ENCODE measurements around the gene GP1BB.
A peak's percentile ranks its signal among the peaks of the same experiment; 100 is the strongest.
"Not testable (repeated sequence)": the region's sequence is repeated elsewhere in the genome, so short reads cannot be mapped to it uniquely, and the experiment has no call there.

Gene GP1BB

DNA sequence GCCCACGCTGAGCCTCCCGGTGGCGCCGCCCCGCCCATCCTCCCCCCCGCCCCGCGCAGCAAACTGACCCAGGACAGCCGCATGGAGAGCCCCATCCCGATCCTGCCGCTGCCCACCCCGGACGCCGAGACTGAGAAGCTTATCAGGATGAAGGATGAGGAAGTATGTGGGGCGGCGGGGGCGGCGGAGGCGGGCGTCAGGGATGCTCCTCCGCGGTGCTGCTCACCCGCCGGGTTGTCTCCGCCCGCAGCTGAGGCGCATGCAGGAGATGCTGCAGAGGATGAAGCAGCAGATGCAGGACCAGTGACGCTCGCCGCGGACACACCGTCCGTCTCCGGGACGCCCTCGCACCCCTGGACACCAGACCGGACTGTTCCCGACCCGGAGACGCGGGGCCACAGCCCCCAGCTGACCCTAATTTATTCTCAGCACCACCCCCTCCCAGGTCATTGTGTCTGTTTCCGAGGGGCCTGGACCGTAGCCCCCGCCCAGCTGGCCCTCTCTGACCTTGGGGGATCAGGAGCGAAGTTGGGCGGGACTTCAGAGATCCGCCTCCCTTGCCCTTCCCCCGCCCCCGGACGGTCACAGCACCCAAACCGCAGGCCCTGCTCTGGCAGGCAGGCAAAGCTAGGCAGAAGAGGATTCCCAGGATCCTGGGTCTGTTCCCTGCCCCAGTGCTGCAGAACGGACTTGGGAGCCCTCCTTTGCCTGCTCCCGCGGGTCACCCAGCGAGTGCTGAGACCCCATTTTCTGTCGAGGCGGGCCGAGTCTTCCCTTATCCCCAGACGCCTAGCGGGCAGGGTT is 959 bp upstream of the GP1BB start:
- H3K27me3 ChIP-seq (ENCODE audit: insufficient read depth, poor library complexity, severe bottlenecking): peaks cover 20% of the 10 kb centered on the region
- H3K4me1 ChIP-seq (ENCODE audit: insufficient read depth, poor library complexity, severe bottlenecking): no peaks in the 10 kb centered on the region
- H3K4me3 ChIP-seq (ENCODE audit: severe bottlenecking): no peak overlapping the region
- TF ChIP-seq CTCF (IDR thresholded peaks at IDR 0.05; ENCODE audit: poor library complexity, severe bottlenecking): no peak
- H3K27ac ChIP-seq (ENCODE audit: poor library complexity, severe bottlenecking): no peak overlapping the region
- no peak for ATAC-seq (ENCODE audit: low read depth)
- no peaks in the 10 kb centered on the region for H3K9me3 ChIP-seq (ENCODE audit: severe bottlenecking)
- DNase-seq (ENCODE audit: low spot score): no peak
- H3K36me3 ChIP-seq (ENCODE audit: low read depth): no peaks in the 10 kb centered on the region

DNA sequence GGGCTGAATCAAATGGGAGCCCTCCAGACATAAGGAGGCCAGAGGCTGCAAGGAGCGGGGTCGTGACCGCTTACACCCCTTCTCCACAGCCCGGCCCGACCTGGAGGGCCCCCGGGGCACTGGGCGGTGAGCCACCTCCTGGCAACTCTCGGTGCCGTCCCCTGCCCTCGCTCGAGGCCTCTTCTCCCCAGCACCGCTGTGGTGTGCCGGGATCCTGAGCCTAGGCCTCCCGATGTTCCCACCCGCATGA is 432 bp upstream of the GP1BB start:
- DNase-seq (ENCODE audit: low spot score): no peak
- H3K9me3 ChIP-seq (ENCODE audit: severe bottlenecking): no peaks in the 10 kb centered on the region

GRCh38 chr22:19723983-19724827 is 866 bp downstream of the GP1BB start:
- H3K27ac ChIP-seq (ENCODE audit: poor library complexity, severe bottlenecking): no peak overlapping the region
- ATAC-seq (ENCODE audit: low read depth): peak; percentile 36

More for the DNA sequence above, 432 bp upstream of the GP1BB start:
- Histone ChIP-seq H3K27me3 (ENCODE audit: insufficient read depth, poor library complexity, severe bottlenecking) (peaks cover 20% of the 10 kb centered on the region), H3K36me3 (ENCODE audit: low read depth) (no peaks in the 10 kb centered on the region), H3K4me1 (ENCODE audit: insufficient read depth, poor library complexity, severe bottlenecking) (no peaks in the 10 kb centered on the region), H3K4me3 (ENCODE audit: severe bottlenecking) (no peak overlapping the region), H3K27ac (ENCODE audit: poor library complexity, severe bottlenecking) (no peak overlapping the region)
- no peak for ATAC-seq (ENCODE audit: low read depth)
- no peak for TF ChIP-seq CTCF (IDR thresholded peaks at IDR 0.05; ENCODE audit: poor library complexity, severe bottlenecking)

GRCh38 chr22:19724927-19725661 is 1.8 kb downstream of the GP1BB start:
- DNase-seq (ENCODE audit: low spot score): no peak
- H3K36me3 ChIP-seq (ENCODE audit: low read depth): no peaks in the 10 kb centered on the region
- ATAC-seq (ENCODE audit: low read depth): no peak
- TF ChIP-seq CTCF (IDR thresholded peaks at IDR 0.05; ENCODE audit: poor library complexity, severe bottlenecking): no peak
- no peaks in the 10 kb centered on the region for H3K4me1 ChIP-seq (ENCODE audit: insufficient read depth, poor library complexity, severe bottlenecking)
- no peak overlapping the region for H3K4me3 ChIP-seq (ENCODE audit: severe bottlenecking)
- H3K27ac ChIP-seq (ENCODE audit: poor library complexity, severe bottlenecking): no peak overlapping the region
- H3K9me3 ChIP-seq (ENCODE audit: severe bottlenecking): no peaks in the 10 kb centered on the region
- H3K27me3 ChIP-seq (ENCODE audit: insufficient read depth, poor library complexity, severe bottlenecking): peaks cover 20% of the 10 kb centered on the region

More at GRCh38 chr22:19723983-19724827, 866 bp downstream of the GP1BB start:
- Histone ChIP-seq H3K9me3 (ENCODE audit: severe bottlenecking) (no peaks in the 10 kb centered on the region), H3K27me3 (ENCODE audit: insufficient read depth, poor library complexity, severe bottlenecking) (peaks cover 20% of the 10 kb centered on the region), H3K36me3 (ENCODE audit: low read depth) (no peaks in the 10 kb centered on the region), H3K4me3 (ENCODE audit: severe bottlenecking) (peak overlapping the region; percentile 11), H3K4me1 (ENCODE audit: insufficient read depth, poor library complexity, severe bottlenecking) (no peaks in the 10 kb centered on the region)
- DNase-seq (ENCODE audit: low spot score): no peak
- TF ChIP-seq CTCF (IDR thresholded peaks at IDR 0.05; ENCODE audit: poor library complexity, severe bottlenecking): peak; percentile 60

- not testable (repeated sequence) for ATAC-seq (ENCODE audit: low read depth); H3K27ac ChIP-seq (ENCODE audit: poor library complexity, severe bottlenecking); H3K4me3 ChIP-seq (ENCODE audit: severe bottlenecking); H3K9me3 ChIP-seq (ENCODE audit: severe bottlenecking); H3K36me3 ChIP-seq (ENCODE audit: low read depth); DNase-seq (ENCODE audit: low spot score); H3K4me1 ChIP-seq (ENCODE audit: insufficient read depth, poor library complexity, severe bottlenecking)
- H3K27me3 ChIP-seq (ENCODE audit: insufficient read depth, poor library complexity, severe bottlenecking): peaks cover 20% of the 10 kb centered on the region
Measured at GRCh38 chr22:19726064-19726788, 2.9 kb downstream of the GP1BB start.

All from RWPE2 (cell line).